Naive thymus-derived CD4-positive, alpha-beta T cell (primary cell): ENCODE results near the gene NSF. TPM values are rescaled to one million over a fixed set of nuclear protein-coding genes. Genes with fewer than 3 reads are reported as not detected.
A peak's percentile ranks its signal among the peaks of the same experiment; 100 is the strongest.
"Not testable (repeated sequence)": the region's sequence is repeated elsewhere in the genome, so short reads cannot be mapped to it uniquely, and the experiment has no call there.

Experiments used
- ATAC-seq: fragments of 150-1000 bp; cut with Tn5 transposase; 2 replicates; pipeline ENCODE4 v1.10.0; 2021; ENCODE audit warnings: mild to moderate bottlenecking, moderate library complexity
- CTCF ChIA-PET: fragments of 350-600 bp; sonication (Branson Sonifier 250); formaldehyde crosslinking; loops from one replicate; lab custom pipeline; 2021; ENCODE audit warnings: antibody characterized with exemption; lab: Charles Lee
- POLR2A ChIA-PET: fragments of 350-600 bp; sonication (Branson Sonifier 250); formaldehyde crosslinking; loops from one replicate; lab custom pipeline; 2021; ENCODE audit warnings: antibody characterized with exemption, inconsistent platforms; lab: Charles Lee
- DNase-seq, 9 donors: peaks; one replicate each; pipeline versions ENCODE4 v3.0.0 to v3.0.0-alpha.2; 2020 to 2022; ENCODE audit warnings: mixed read lengths in 1 of 9
- H3K27ac ChIP-seq: one replicate; pipeline ENCODE4 v1.7.0; 2013; ENCODE audit warnings: mild to moderate bottlenecking, low read depth, low read length, moderate library complexity
- H3K27me3 ChIP-seq, 2 donors: one replicate each; pipeline ENCODE4 v1.7.0; 2013; ENCODE audit warnings: low read length in 2 of 2, mild to moderate bottlenecking in 2 of 2, moderate library complexity in 2 of 2; ENCODE audit not compliant: control insufficient read depth in 2 of 2, insufficient read depth in 2 of 2
- H3K36me3 ChIP-seq, 3 experiments: 1 replicate in 2 of 3; 2 replicates in 1 of 3; pipeline ENCODE4 v1.7.0; 2013; ENCODE audit warnings: low read length in 3 of 3, mild to moderate bottlenecking in 3 of 3, moderate library complexity in 1 of 3; ENCODE audit not compliant: insufficient read depth in 3 of 3, control insufficient read depth in 2 of 3
- H3K4me1 ChIP-seq, 2 donors: one replicate each; pipeline ENCODE4 v1.7.0; 2013; ENCODE audit warnings: low read length in 2 of 2, mild to moderate bottlenecking in 2 of 2, moderate library complexity in 1 of 2; ENCODE audit not compliant: control insufficient read depth in 2 of 2, insufficient read depth in 2 of 2
- H3K4me3 ChIP-seq: 2 replicates; pipeline ENCODE4 v1.7.0; 2013; ENCODE audit warnings: mild to moderate bottlenecking, low read length
- H3K9me3 ChIP-seq, 3 experiments: 1 replicate in 2 of 3; 2 replicates in 1 of 3; pipeline ENCODE4 v1.7.0; 2013; ENCODE audit warnings: low read length in 3 of 3; ENCODE audit not compliant: control insufficient read depth in 2 of 3
- H3K27ac Mint-ChIP-seq, 9 donors: one replicate each; pipeline ENCODE4 v1.8.0; 2020 to 2022; ENCODE audit warnings: mixed read lengths in 9 of 9, mild to moderate bottlenecking in 8 of 9, moderate library complexity in 5 of 9, inconsistent platforms in 2 of 9
- H3K27me3 Mint-ChIP-seq, 5 donors: one replicate each; pipeline ENCODE4 v1.8.0; 2021 to 2022; ENCODE audit warnings: mixed read lengths in 5 of 5, mild to moderate bottlenecking in 1 of 5
- H3K36me3 Mint-ChIP-seq, 5 donors: one replicate each; pipeline ENCODE4 v1.8.0; 2020 to 2022; ENCODE audit warnings: mixed read lengths in 5 of 5, mild to moderate bottlenecking in 3 of 5, inconsistent platforms in 1 of 5
- H3K4me1 Mint-ChIP-seq, 7 donors: one replicate each; pipeline ENCODE4 v1.8.0; 2020 to 2022; ENCODE audit warnings: mixed read lengths in 7 of 7, mild to moderate bottlenecking in 3 of 7, inconsistent platforms in 1 of 7
- H3K4me3 Mint-ChIP-seq, 10 donors: one replicate each; pipeline ENCODE4 v1.8.0; 2020 to 2022; ENCODE audit warnings: mild to moderate bottlenecking in 10 of 10, mixed read lengths in 10 of 10, moderate library complexity in 6 of 10, inconsistent platforms in 2 of 10
- H3K9me3 Mint-ChIP-seq, 11 donors: one replicate each; pipeline ENCODE4 v1.8.0; 2020 to 2022; ENCODE audit warnings: mixed read lengths in 11 of 11, mild to moderate bottlenecking in 4 of 11, inconsistent platforms in 1 of 11, moderate library complexity in 1 of 11
- intact Hi-C, 2 donors: fragments of 100-400 bp; cut with micrococcal nuclease; formaldehyde crosslinking; loops; one replicate each; pipeline ENCODE4 v1.15.1; 2023
- polyA plus RNA-seq, 2 donors: library from polyadenylated mRNA; unstranded; fragments of 300-500 nt; fragmentation: Illumina TruSeq; gene quantifications; one replicate each; pipeline ENCODE4 v1.2.3, GENCODE V29; 2021
- total RNA-seq, 6 experiments: library from RNA in 5 of 6; stranded (reverse) in 5 of 6; gene quantifications; 1 replicate in 5 of 6; 2 replicates in 1 of 6; pipeline ENCODE4 v1.2.3 and lab custom pipeline; 2021 to 2026

The NSF gene
- total RNA-seq (10 to 100 TPM; 35.3 to 59.8 (median 43.2) TPM), polyA plus RNA-seq (10 to 100 TPM; 13.0 to 23.0 TPM), total RNA-seq (lab: John Stamatoyannopoulos, UW) (20.6 reads per million, percentile 51 among the genes with 10 or more reads in this experiment)

DNA sequence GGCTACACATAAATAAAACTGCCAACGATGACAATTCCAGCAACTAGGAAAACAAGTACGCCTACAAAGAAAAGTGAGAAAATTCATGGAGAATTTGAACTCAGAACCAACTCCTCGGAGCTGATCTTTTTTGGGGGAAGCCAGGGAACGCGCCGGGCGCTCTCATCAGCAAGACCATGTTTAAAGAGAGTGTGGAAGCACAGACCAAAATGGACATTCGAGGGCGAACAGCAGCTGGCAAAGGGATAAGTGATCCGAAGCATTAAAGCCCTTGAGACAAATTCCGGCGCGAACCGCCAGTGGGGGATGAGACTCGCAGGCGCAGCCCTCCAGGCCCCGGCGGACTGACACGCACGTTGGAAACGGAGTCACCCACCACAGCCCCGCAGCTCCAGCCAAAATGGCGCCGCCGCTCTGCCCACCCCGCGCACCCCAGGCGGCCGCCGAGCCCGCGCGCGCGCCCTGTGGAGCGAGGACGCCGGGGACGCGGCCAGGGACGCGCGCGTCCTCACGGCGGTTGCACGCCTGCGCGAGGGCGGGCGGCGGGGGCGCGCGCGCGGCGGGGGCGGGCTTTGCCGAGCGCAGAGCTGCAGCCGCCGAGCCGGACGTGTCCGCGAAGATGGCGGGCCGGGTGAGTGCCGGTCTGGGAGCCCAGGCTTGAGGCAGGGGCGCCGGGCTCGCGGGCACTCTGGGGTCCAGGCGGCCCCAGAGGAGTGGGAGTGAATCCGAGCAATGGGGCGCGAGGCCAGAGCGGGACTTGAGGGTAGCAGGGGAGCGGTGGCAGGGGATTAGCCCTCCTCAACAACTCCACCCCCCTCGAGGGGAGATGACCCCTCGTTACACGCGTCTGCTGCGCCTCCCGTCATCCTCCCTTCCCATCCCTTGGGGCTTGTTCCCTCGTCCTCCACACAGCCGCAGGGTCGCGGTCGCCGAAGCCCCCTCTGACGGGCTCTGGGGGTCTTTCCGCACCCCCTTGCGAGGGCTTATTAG lies at the start of gene NSF:
NSF (plus strand) TSS at position 513 of the 990 bp plus-strand sequence; CDS start at position 620, 107 bp downstream.
- DNase-seq, POLR2A ChIA-PET, H3K27me3 Mint-ChIP-seq, H3K4me3 ChIP-seq, H3K27ac Mint-ChIP-seq, H3K36me3 Mint-ChIP-seq, H3K4me3 Mint-ChIP-seq, H3K4me1 Mint-ChIP-seq, H3K4me1 ChIP-seq, CTCF ChIA-PET, H3K9me3 Mint-ChIP-seq, intact Hi-C loops, H3K27ac ChIP-seq, H3K27me3 ChIP-seq, H3K36me3 ChIP-seq, H3K9me3 ChIP-seq: not testable (repeated sequence)
- peak; percentile 98 for ATAC-seq

DNA sequence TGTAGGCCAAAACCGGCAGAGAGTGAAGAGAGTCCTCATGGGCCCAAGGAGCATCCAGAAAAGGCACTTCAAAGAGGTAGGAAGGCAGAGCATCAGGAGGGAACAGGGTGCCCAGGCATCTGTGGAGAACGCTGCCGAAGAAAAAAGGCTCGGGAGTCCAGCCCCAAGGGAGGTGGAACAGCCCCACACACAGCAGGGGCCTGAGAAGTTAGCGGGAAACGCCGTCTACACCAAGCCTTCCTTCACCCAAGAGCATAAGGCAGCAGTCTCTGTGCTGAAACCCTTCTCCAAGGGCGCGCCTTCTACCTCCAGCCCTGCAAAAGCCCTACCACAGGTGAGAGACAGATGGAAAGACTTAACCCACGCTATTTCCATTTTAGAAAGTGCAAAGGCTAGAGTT lies 41.9 kb upstream of the NSF start:
- H3K9me3 ChIP-seq, H3K4me1 Mint-ChIP-seq, POLR2A ChIA-PET, H3K27me3 Mint-ChIP-seq, H3K4me3 ChIP-seq, H3K9me3 Mint-ChIP-seq, CTCF ChIA-PET, H3K36me3 Mint-ChIP-seq, H3K36me3 ChIP-seq, ATAC-seq, H3K27me3 ChIP-seq, H3K27ac ChIP-seq, H3K4me1 ChIP-seq, H3K4me3 Mint-ChIP-seq, intact Hi-C loops: not testable (repeated sequence)
- DNase-seq: peak in 1 of 9 donors; percentile 2
- peak overlapping the region in 1 of 9 donors; percentile 21 for H3K27ac Mint-ChIP-seq

DNA sequence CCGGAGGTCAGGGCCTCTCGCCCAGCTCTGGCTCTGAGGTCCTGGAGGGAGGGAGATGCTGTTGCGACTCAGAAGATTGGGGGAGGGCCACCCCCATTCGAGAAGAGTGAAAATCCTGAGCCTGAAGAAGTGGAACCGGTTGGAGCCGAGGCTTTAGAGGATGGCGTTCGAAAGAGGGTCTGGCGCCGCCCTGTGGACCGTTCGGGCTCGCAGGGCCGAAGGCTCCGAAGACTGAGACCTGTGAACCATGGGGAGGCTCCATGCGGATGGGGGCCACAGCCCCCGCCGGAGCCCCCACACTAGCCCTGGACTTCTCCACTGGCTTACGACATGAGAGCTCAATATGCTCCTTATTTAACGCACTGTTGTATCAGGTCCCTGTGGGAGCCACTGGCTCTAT lies 31.3 kb upstream of the NSF start:
- ATAC-seq: peak; percentile 45

DNA sequence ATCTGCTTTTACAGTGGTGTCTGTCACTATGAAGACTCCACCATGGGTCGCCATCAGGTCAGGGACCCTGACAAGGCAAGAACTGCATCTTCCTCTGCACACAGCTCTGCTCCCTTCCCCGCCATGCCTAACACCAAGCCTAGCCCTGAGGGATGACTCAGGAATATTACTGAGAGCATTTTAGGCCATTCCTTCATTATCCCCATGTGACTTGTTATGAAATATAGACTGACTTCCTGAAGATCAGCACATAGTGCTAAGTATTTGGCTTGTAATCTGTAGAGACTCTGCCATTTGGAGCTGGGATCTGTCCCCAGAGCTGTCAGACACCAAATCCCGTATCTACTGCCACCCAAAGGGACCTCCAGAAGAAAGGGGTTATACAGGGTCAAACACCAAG lies 30.4 kb upstream of the NSF start:
- POLR2A ChIA-PET, H3K4me3 ChIP-seq: not testable (repeated sequence)
- peak; percentile 63 for ATAC-seq

More for the DNA sequence above, 31.3 kb upstream of the NSF start:
- H3K27ac ChIP-seq, H3K27ac Mint-ChIP-seq, H3K27me3 Mint-ChIP-seq, H3K36me3 ChIP-seq, H3K4me3 ChIP-seq, H3K27me3 ChIP-seq, H3K36me3 Mint-ChIP-seq, H3K4me3 Mint-ChIP-seq, DNase-seq, H3K4me1 Mint-ChIP-seq, CTCF ChIA-PET, H3K9me3 Mint-ChIP-seq, POLR2A ChIA-PET, H3K4me1 ChIP-seq, intact Hi-C loops, H3K9me3 ChIP-seq: not testable (repeated sequence)

DNA sequence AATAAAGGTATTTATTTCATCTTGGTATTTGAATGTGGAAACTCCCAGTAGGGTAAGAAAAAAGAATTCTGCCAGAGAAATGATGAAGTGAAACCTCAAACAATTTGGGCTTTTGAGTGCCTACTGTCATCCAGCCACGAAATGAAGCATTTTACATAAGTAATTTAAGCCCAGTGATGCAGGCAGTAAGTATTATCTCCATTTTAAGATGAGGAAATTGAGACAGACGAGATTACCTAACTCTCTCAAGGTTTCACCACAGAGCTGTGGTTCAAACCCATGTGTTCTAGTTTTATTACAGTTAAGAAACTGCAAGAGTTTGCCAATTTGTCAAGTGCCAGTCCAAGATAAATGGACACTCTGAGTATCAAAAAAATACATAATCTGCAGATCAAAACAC lies 24.2 kb upstream of the NSF start:
- H3K4me3 Mint-ChIP-seq, DNase-seq, H3K4me1 Mint-ChIP-seq, H3K9me3 Mint-ChIP-seq, H3K27ac ChIP-seq, H3K4me1 ChIP-seq, CTCF ChIA-PET, POLR2A ChIA-PET, H3K36me3 Mint-ChIP-seq, H3K36me3 ChIP-seq, H3K27ac Mint-ChIP-seq, H3K4me3 ChIP-seq, intact Hi-C loops, H3K27me3 ChIP-seq, H3K27me3 Mint-ChIP-seq, H3K9me3 ChIP-seq: not testable (repeated sequence)
- ATAC-seq: peak; percentile 78

More for the DNA sequence above, 30.4 kb upstream of the NSF start:
- H3K27ac ChIP-seq, H3K9me3 Mint-ChIP-seq, CTCF ChIA-PET, H3K27me3 Mint-ChIP-seq, DNase-seq, intact Hi-C loops, H3K4me1 ChIP-seq, H3K4me1 Mint-ChIP-seq, H3K9me3 ChIP-seq, H3K36me3 Mint-ChIP-seq, H3K27me3 ChIP-seq, H3K36me3 ChIP-seq, H3K27ac Mint-ChIP-seq, H3K4me3 Mint-ChIP-seq: not testable (repeated sequence)

DNA sequence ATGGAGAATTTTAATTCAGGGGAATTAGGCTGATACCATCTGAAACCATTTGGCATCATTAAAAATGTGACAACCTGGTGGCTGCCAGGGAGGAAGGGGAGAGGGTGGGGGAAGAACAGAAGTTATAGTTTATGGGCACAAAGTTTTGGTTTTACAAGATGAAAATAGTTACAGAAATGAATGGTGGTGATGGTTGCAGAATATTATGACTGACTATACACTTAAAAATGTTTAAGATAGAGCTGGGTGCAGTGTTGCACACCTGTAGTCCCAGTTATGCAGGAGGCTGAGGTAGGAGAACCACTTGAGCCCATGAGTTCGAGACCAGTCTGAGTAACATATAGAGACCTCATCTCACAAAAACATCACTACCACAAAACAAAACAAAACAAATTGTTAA lies 23.5 kb upstream of the NSF start:
- H3K36me3 Mint-ChIP-seq, H3K36me3 ChIP-seq, H3K9me3 ChIP-seq, ATAC-seq, H3K9me3 Mint-ChIP-seq, H3K27me3 ChIP-seq, H3K27ac Mint-ChIP-seq, H3K4me3 ChIP-seq, POLR2A ChIA-PET, H3K4me1 Mint-ChIP-seq, H3K4me3 Mint-ChIP-seq, H3K27ac ChIP-seq, DNase-seq, H3K27me3 Mint-ChIP-seq, H3K4me1 ChIP-seq, intact Hi-C loops, CTCF ChIA-PET: not testable (repeated sequence)

DNA sequence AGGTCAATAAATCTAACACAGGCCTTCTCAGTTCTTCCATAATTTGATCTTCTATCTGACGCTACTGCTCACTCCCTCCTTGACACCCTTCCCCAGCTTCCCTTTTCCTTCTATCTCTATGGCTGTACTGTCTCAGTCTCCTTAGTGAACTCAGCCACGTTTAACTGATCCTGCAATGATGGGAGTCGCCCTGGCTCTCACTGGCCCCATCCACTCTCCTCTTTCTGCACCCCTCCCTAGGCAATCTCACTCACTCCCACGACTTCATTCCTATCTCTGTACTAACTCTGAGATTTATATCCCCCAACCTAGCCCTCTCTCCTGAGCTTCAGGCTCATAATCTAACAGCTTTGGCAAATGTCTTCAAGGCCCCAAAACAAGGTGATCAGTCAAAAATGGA lies 18.7 kb upstream of the NSF start:
- H3K27me3 Mint-ChIP-seq, POLR2A ChIA-PET, H3K4me1 ChIP-seq, ATAC-seq, H3K27ac Mint-ChIP-seq, CTCF ChIA-PET, H3K27ac ChIP-seq, H3K27me3 ChIP-seq, H3K9me3 ChIP-seq, H3K36me3 ChIP-seq, H3K9me3 Mint-ChIP-seq, H3K4me3 ChIP-seq, DNase-seq, H3K4me1 Mint-ChIP-seq, H3K36me3 Mint-ChIP-seq, H3K4me3 Mint-ChIP-seq, intact Hi-C loops: not testable (repeated sequence)
